Measurements from ENCODE around the gene KLHDC8A.

The KLHDC8A gene

GRCh38 chr1:205321162-205321958 is 35.4 kb downstream of the KLHDC8A start, which contains the start of gene NUAK2:
Gene NUAK2, minus strand, starts transcription at chr1:205321745. Its CDS starts 117 bp downstream, at chr1:205321628.
- peak; percentile 93 for DNase-seq (ENCODE audit: low spot score)
- peak; percentile 29 for TF ChIP-seq CTCF (IDR thresholded peaks at IDR 0.05; ENCODE audit: poor library complexity, severe bottlenecking)
- no peaks in the 10 kb centered on the region for H3K9me3 ChIP-seq (ENCODE audit: severe bottlenecking)
- H3K27ac ChIP-seq (ENCODE audit: poor library complexity, severe bottlenecking): peak within 1 kb of the TSS; percentile 93
- peaks cover 7% of the 10 kb centered on the region; the same call in 1 of the 2 replicates for H3K36me3 ChIP-seq (ENCODE audit: low read depth)
- peaks cover 31% of the 10 kb centered on the region for H3K4me1 ChIP-seq (ENCODE audit: insufficient read depth, poor library complexity, severe bottlenecking)
- peak; percentile 69 for ATAC-seq (ENCODE audit: low read depth)
- peak within 1 kb of the TSS; percentile 78 for H3K4me3 ChIP-seq (ENCODE audit: severe bottlenecking)
- H3K27me3 ChIP-seq (ENCODE audit: insufficient read depth, poor library complexity, severe bottlenecking): no peaks in the 10 kb centered on the region

GRCh38 chr1:205319081-205320018 is 37.4 kb downstream of the KLHDC8A start:
- peak overlapping the region; percentile 93 for H3K27ac ChIP-seq (ENCODE audit: poor library complexity, severe bottlenecking)
- ATAC-seq (ENCODE audit: low read depth): peak; percentile 30

GRCh38 chr1:205318231-205318991 is 38.3 kb downstream of the KLHDC8A start:
- Histone ChIP-seq H3K36me3 (ENCODE audit: low read depth) (peaks cover 7% of the 10 kb centered on the region), H3K27ac (ENCODE audit: poor library complexity, severe bottlenecking) (peak overlapping the region; percentile 93), H3K4me3 (ENCODE audit: severe bottlenecking) (no peak overlapping the region), H3K9me3 (ENCODE audit: severe bottlenecking) (no peaks in the 10 kb centered on the region), H3K27me3 (ENCODE audit: insufficient read depth, poor library complexity, severe bottlenecking) (no peaks in the 10 kb centered on the region), H3K4me1 (ENCODE audit: insufficient read depth, poor library complexity, severe bottlenecking) (peaks cover 49% of the 10 kb centered on the region)
- ATAC-seq (ENCODE audit: low read depth) (peak; percentile 67), DNase-seq (ENCODE audit: low spot score) (no peak)
- TF ChIP-seq CTCF (IDR thresholded peaks at IDR 0.05; ENCODE audit: poor library complexity, severe bottlenecking): no peak

More at GRCh38 chr1:205319081-205320018, 37.4 kb downstream of the KLHDC8A start:
- Histone ChIP-seq H3K27me3 (ENCODE audit: insufficient read depth, poor library complexity, severe bottlenecking) (no peaks in the 10 kb centered on the region), H3K36me3 (ENCODE audit: low read depth) (peaks cover 7% of the 10 kb centered on the region), H3K9me3 (ENCODE audit: severe bottlenecking) (no peaks in the 10 kb centered on the region), H3K4me3 (ENCODE audit: severe bottlenecking) (peak overlapping the region; percentile 78), H3K4me1 (ENCODE audit: insufficient read depth, poor library complexity, severe bottlenecking) (peaks cover 42% of the 10 kb centered on the region)
- TF ChIP-seq CTCF (IDR thresholded peaks at IDR 0.05; ENCODE audit: poor library complexity, severe bottlenecking): no peak
- DNase-seq (ENCODE audit: low spot score): no peak

GRCh38 chr1:205317311-205317917 is 39.3 kb downstream of the KLHDC8A start:
- peaks cover 13% of the 10 kb centered on the region for H3K36me3 ChIP-seq (ENCODE audit: low read depth)
- H3K27me3 ChIP-seq (ENCODE audit: insufficient read depth, poor library complexity, severe bottlenecking): no peaks in the 10 kb centered on the region
- peak overlapping the region; percentile 93 for H3K27ac ChIP-seq (ENCODE audit: poor library complexity, severe bottlenecking)
- DNase-seq (ENCODE audit: low spot score) (peak; percentile 87), ATAC-seq (ENCODE audit: low read depth) (peak; percentile 32)
- no peak overlapping the region for H3K4me3 ChIP-seq (ENCODE audit: severe bottlenecking)
- peak; percentile 36 for TF ChIP-seq CTCF (IDR thresholded peaks at IDR 0.05; ENCODE audit: poor library complexity, severe bottlenecking)
- H3K4me1 ChIP-seq (ENCODE audit: insufficient read depth, poor library complexity, severe bottlenecking): peaks cover 49% of the 10 kb centered on the region
- no peaks in the 10 kb centered on the region for H3K9me3 ChIP-seq (ENCODE audit: severe bottlenecking)
